HG02623 (cell line): ENCODE measurements around the gene MFSD11.
"Not testable (repeated sequence)": the region's sequence is repeated elsewhere in the genome, so short reads cannot be mapped to it uniquely, and the experiment has no call there.

Experiments
- ATAC-seq: cut with Tn5 transposase; IDR thresholded peaks from one replicate; pipeline ENCODE4 v1.9.1; 2021; ENCODE audit warnings: moderate library complexity; ENCODE audit not compliant: unreplicated experiment

MFSD11 gene

DNA sequence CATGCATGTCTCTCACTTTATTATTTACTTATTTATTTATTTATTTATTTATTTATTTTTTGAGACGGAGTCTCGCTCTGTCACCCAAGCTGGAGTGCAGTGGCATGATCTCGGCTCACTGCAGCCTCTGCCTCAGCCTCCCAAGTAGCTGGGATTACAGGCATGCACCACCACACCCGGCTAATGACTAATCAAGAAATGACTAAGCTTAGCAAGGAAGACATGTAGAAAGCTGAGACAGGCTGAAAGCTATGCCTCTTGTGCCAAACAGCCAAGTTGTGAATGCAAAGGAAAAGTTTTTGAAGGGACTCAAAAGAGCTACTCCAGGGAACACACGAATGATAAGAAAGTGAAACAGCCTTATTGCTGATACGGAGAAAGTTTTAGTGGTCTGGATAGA is 7.9 kb downstream of the MFSD11 start:
- ATAC-seq: not testable (repeated sequence)

DNA sequence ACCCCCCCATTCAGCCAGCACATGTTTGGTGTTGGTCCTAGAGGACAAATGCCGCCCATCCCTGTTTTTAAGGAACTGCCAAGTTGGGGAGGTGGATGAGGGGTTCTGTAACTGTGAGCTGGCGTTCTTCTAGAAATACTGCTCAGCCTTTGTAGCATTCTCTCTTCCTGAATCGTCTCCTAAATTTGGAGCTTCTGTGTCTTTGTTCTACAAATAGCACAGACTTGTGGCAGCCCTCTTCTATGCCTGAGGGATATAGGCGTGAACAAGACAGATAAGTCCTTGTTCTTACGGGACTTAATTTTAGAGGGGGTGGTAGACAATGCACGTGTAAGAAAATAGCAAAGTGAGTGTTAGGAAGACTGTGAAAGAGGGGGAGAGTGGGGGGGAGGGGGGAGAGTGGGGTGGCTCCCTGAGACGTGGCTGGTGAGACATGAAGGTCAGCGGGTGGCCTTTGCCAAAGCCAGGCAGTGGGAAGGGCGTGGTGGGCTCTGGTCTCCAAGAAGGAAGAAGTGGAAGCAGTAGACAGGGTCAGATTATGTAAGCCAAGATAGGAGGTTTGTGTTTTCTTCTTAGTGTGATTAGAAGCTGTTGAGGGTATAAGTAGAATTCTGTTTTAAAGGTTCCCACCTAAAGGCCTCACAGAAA is 9.9 kb downstream of the MFSD11 start:
- ATAC-seq: no peak

DNA sequence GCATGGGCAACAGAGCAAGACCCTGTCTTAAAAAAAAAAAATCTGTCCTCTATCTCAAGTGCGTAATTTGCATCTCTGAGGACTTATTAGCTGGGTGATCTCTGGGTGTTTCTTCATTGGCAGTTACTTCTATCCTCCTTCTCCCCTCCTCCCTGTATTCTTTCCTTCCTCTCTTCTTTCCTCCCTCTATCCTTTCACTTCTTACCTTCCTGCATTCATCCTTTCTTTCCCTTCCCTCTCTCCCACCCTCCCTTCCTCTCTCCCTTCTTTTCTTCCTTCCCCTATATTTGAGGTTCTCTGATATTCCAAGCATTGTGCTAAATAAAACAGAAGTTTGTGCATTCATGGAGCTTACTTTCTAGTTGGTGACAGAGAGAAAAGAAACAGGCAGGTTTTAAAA is 10.7 kb downstream of the MFSD11 start:
- no peak for ATAC-seq

DNA sequence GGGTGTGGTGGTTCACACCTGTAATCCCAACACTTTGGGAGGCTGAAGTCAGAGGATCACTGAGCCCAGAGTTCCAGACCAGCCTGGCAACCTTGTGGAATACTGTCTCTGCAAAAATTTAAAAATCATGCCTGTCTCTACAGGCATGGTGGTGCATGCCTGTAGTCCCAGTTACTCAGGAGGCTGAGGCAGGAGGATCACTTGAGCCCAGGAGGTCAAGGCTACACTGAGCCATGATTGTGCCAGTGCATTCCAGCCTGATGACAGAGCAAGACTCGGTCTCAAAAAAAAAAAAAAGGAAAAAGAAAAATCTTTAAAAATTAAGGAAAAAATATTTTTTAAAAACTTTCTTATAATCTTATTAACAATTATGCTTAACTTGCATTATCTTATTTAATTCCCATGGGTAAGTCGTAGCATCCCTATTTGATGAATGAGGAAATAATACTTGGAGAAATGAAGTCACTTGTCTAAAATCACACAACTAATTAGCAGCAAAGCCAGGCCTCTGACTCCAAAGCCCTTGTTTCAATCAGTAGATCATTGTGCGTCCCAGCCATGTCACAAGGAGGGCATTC is 13.6 kb downstream of the MFSD11 start:
- ATAC-seq: no peak

DNA sequence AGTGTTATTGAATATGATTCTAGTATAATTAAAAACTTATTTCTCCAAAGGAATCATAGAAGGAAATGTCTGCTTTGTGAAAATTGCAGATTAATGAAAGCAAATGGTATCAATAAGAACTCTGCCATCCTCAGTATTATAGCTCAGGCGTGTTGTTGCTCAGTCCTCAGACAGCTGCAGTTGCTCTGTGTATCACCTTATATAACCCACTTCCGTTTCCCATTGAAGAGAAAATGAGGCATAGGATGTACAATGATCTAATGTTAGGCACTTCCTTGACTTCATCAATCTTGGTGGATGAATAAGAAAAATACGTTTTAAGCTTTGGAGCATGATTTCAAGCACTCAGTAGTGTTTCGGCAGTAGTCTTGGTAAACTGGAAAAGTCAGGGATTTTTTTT is 14.1 kb downstream of the MFSD11 start:
- ATAC-seq: no peak

DNA sequence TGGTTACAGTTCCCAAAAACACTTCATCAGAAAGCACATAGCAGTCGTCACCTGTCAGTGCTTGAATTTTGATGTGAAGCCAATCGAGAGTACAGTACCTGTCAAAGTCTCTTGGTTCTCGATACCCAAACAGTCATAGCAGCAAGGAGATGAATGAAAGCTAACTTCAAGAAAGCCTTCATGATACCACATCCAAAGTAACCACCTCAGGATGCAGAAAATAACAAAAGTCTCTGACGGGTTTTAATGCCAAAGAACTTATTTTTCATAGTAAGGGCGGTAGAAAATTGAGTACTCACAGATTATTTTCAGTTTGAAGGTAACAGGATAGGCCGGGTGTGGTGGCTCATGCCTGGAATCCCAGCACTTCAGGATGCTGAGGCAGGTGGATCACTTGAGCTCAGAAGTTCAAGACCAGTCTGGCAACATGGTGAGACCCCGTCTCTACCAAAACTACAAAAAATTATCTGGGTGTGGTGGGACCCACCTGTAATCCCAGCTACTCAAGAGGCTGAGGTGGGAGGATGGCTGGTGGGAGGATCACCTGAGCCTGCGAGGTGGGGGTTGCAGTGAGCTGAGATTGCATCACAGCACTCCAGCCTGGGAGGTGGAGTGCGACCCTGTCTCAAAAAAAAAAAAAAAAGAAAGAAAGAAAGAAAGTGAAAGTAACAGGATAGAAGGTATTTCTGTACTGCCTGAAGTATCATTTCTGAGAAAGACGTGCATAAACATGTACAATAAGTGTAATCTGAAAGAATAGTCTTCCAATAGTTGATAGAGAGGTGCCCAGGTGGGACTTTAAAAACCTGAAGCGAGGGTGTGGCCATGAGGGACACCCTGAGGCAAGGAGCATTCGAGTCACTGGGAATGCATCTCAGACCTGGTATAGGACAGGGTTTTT is 15.4 kb downstream of the MFSD11 start:
- no peak for ATAC-seq

DNA sequence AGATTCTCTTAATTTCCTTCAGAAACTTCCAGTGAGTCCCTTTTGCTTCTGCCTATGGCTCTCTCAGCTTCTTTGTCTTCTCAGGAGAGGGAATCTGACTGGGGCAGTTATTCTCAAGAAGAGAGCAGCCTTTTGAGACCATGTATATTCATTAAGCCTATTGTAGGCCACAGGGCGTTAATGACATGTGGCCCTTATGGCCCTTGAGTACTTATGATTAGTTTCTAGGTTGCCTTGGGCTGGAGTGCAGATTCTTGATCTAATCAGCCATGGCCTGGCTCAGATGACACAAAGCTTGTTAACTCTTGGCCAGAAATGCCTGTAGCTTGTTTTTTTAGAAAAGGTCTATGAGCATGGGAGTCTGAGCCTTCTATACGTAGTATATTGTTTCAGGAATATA is 17.4 kb downstream of the MFSD11 start:
- no peak for ATAC-seq

DNA sequence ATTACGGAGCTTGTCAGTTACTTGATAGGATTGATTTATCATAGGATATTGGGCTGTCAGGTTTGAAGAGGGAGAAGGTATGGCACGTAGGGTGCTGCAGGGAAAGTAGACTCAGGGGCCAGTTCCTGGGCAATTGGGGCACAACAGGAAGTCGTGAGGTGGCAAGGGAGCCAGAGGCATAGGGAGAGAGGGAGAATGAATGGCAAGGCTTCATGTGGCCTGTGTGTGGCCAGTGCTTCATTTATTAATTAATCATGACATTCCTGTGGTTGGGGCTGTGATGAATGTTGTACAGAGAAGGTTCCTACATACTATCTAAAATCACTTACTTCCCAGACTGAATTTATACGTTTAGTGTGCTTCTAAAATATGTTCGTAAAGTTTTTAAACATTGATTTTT is 19.3 kb downstream of the MFSD11 start:
- no peak for ATAC-seq

DNA sequence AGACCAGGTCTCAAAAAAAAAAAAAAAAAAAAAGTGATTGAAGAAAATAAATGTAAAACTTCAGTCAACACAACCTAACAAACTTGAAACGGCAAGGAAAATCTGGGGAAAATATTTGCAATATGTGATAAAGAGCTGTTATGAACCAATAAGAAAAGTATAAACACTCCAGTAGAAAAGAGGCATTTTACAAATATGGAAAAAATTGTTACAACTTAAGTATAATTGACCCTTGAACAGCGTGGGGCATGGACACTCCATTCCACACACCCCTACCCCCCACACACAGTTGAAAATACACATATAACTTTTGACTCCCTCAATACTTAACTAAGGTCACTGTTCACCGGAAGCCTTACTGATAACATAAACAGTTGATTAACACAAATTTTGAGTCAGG is 20.7 kb downstream of the MFSD11 start:
- ATAC-seq: no peak

DNA sequence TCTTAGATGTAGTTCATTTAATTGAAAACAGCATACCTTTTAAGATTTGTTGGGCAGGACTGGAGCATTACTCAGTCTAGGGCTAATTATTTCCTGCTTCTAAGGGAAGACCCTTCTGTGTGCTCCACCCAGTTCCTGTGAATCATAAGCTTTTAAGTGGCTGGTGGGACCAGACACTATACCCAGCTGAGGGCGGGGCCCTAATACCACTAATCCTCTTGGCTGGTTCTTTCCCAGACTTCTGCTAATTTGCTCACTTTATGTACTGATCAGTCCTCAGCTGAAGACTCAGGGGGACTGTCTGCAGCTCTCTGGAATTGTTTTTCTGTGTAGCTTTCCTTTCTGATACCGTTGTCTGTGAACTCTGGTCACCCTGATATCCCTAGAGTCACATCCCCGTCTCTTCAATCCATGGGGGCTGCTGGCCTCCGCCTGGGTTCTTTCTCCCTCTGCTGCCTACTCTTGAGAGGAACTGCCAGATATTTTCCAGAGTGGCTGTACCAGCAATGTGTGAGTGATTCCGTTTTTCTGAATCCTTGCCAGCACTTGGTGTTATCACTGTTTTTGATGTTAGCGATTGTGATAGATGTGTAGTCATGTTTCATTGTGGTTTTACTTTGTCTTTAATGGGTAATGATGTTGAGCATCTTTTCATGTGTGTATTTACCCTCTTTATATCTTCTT is 35.1 kb downstream of the MFSD11 start:
- ATAC-seq: no peak

DNA sequence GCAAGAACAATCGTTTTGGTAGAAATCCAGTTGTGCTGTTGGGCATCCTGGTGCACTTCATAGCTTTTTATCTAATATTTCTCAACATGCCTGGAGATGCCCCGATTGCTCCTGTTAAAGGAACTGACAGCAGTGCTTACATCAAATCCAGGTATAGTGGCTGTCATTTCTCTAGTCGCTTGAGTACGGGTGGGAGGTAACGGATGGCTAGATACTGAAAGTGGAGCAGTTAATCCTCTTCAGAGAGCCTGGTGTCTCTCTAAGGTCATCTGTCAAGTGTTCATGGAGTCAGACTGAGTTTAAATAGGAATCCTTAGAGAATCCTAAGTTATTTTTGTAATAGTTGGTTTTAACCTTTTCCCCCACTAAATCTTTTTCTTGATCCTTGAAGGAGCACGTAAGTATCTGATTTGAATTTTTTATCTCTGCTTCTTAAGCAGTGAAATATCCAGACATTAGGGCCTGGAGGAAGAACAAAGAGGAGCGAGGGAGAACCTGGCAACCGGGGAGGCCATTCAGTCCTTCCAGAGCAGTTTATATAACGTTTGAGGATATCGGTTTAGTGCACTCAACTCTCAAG is 37.2 kb downstream of the MFSD11 start:
- ATAC-seq: no peak

DNA sequence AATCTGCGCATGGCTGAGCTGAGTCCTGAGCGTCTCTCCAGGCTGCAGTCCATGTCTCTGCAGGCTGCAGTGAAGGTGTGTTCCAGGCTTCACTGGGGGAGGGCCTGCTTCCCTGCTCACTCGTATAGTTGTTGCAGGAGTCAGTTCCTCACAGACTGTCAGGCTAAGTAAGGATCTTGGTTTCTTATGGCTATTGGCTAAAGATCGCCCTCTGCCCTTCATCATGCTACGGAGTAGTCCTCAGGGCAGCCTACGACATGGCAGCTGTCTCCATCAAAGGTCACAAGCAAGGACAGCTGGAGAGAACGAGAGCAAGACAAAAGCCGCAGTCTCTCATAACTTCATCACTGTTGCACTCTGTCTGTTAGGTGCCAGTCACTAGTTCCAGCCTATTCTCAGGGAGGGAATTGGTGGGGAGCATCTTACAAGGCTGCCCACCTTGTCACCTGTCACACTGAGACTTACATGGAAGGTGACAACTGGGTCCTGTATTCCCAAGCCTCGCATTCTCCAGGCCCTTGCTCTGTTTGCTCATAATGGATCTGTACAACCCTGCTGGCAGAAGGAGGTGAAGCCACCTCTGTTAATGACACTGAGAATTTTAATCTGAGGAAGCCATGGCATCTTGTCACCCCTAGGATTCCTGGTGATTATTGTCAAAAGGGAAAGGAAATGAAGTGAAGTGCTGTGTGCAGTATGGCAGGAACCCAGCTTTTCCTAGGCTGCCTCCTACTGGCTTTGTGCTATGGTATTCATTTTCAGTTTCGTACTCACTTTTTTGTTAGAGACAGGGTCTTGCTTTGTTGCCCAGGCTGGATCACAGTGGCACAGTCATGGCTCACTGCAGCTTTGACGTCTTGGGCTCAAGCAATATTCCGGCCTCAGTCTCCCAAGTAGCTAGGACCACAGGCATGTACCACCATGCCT is 43.4 kb downstream of the MFSD11 start:
- no peak for ATAC-seq

DNA sequence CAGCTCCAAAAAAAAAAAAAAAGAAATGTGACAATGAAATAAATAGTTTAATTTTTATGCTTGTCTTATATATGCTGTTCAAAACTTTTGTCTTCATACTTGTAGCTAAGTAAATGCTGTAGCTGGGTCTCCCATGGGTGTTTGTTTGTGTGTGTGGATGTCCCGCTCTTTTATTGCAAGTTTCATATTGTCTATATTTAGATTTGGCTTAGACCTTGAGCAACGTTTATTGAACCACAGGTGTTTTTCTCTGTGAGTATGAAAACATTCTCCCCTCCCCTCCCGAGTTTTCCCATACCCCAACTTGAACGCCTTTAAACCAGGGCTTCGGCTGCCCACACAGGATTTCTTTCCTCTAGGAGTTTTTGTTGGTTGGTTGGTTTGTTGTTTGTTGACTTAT is 45.2 kb downstream of the MFSD11 start:
- no peak for ATAC-seq

DNA sequence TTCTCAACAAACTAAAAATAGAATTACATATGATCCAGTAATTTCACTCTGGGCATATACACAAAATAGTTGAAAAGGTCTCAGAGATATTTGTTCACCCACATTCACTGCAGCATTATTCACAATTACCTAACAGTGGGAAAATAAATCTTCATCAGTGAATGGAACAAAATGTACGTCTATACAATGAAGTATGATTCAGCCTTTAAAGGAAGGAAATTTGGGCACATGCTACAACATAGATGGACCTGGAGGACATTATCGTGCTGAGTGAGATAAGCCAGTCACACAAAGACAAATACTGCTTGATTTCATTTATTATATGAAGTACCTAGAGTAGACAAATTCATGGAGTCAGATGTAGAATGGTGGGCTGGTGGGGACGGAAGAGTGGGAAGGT is 47.0 kb downstream of the MFSD11 start:
- ATAC-seq: no peak

DNA sequence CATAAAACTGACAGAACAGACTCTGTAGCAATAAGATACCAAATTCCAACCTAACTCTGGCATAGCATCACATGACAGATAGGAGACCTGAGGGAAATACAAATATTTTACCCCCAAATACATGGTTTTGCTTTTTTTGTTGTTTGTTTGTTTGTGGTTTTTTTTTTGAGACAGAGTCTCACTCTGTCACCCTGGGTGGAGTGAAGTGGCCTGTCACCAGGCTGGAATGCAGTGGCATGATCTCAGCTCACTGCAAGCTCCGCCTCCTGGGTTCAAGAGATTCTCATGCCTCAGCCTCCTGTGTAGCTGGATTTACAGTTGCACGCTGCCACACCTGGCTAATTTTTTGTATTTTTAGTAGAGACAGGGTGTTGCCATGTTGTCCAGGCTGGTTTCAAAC is 49.9 kb downstream of the MFSD11 start:
- ATAC-seq: not testable (repeated sequence)

DNA sequence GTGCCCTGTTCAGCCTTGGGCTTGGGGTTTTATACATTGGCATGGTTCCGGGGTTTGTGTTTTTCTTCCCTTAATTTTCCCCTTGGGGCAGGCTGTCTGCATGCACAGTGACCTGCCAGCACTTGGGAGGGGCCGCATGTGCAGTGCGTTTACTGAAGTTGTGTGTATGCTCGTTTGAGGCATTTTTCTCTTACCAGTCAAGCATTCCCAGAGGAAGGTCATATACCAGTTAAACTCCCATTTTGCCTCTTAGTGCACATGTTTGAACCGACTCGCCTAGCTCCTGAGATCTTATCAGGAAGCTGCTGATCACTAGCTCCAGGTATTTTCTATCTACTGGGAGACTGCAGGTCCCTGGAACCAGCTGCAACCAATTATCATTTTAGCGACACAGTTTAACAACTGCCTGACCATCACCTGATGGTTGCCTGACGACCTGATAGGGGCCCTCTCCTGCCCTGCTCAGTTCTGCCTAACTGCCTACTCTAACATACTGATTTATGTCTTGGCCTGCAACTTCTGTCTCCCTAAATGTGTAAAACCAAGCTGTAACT is 51.4 kb downstream of the MFSD11 start:
- ATAC-seq: no peak

DNA sequence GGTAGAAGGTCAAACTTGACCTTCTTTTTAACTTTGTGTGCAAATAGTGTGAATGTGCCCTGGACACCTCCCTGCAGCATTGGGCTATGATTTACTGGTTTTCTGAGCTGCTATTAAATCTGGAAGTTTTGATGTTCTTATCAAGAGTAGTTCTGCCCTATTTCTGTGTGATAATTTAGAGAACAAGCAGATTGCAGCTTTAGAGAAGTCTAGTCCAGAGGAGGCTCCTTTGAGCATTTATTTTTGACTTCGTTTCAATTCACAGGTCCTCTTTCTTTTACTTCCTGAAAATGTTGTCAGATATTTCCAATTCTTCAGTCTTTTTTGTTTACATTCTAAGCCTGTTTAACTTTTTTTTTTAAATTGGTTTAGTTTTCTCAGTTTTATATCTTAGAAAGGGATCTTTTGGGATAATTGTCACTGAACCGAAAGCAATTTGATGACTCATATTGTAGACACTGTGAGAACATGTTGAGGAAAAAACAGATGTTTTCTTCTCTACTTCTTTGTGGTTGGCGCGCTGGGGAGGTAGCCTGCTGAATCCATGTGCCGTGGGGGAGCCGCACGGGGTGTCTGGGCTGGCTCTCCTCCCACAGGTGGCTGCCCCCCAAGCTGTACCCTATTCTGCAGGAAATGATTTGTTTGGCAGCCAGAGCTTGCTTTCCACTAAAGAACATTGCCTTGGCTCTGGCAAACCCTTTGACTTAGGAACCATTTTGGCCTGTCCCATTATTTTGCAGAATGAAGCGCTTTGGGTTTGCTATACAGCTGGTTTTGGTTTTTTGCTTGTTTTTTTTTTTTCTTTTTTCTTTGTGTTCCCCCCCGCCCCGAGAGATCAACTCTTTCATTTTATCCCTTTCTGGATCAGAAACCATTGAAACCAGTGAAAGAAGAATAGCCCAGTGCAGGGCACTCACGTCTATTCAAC is 53.4 kb downstream of the MFSD11 start:
- ATAC-seq: no peak

DNA sequence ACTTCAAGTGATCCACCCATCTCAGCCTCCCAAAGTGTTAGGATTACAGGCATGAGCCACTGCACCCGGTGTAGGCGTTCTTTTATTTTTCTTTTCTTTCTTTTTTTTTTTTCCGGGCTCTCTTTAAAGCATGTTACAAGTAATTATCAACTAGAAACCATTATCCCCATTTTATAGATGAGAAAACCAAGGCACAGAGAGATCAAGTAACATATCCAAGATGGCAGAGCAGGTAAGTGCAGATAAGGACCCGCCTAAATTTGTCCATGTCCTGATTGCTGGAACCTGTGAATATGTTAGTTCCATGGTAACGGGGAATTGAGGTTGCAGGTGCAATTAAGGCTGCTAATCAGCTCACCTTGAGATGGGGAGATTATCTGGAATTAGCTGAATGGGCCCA is 54.4 kb downstream of the MFSD11 start:
- no peak for ATAC-seq

DNA sequence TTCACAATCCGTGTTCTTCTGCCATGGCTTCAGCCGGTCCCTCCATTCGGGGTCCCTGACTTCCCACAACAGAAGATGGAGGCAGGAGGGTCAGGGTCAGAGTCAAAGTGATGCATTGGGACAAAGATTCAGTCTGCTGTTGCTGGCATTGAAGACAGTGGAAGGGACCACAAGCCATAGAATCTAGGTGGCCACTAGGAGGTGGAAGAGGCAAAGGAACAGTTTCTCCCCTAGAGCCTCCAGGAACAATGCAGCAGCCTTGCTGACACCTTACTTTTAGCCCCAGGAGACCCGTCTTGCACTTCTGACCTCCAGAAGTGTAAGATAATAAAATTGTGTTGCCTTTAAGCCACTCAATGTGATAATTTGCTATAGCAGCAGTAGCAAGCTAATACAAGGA is 55.9 kb downstream of the MFSD11 start:
- no peak for ATAC-seq
